HEK293 (cell line): ENCODE data around the gene LETM1.

Source experiments
- REST ChIP-seq: fragments of 450-650 bp; formaldehyde crosslinking; IDR thresholded peaks from 2 replicates; pipeline ENCODE4 v1.5.1; 2016; ENCODE audit warnings: missing biosample characterization, missing genetic modification characterization
- ZBTB17 ChIP-seq: fragments of 450-650 bp; formaldehyde crosslinking; IDR thresholded peaks from 2 replicates; pipeline ENCODE4 v1.5.1; 2016; ENCODE audit warnings: missing biosample characterization, missing genetic modification characterization
- ZFP69B ChIP-seq: fragments of 450-650 bp; formaldehyde crosslinking; IDR thresholded peaks from 2 replicates; pipeline ENCODE4 v1.5.1; 2016; ENCODE audit warnings: missing biosample characterization, missing genetic modification characterization
- ZNF274 ChIP-seq, 2 experiments: fragments of 200-500 bp in 1 of 2; fragments of 450-650 bp in 1 of 2; sonication (Bioruptor generic) in 1 of 2; formaldehyde crosslinking in 1 of 2; IDR thresholded peaks; 2 replicates each; pipeline versions ENCODE4 v1.5.1 to v1.6.1; 2014 to 2016; ENCODE audit warnings: borderline replicate concordance in 1 of 2, inconsistent platforms in 1 of 2, low read length in 1 of 2, missing biosample characterization in 1 of 2, missing genetic modification characterization in 1 of 2
- ZNF280D ChIP-seq: fragments of 450-650 bp; formaldehyde crosslinking; IDR thresholded peaks from 2 replicates; pipeline ENCODE4 v1.5.1; 2016; ENCODE audit warnings: missing biosample characterization, missing genetic modification characterization
- ZNF362 ChIP-seq: fragments of 450-650 bp; formaldehyde crosslinking; IDR thresholded peaks from 2 replicates; pipeline ENCODE4 v1.5.1; 2016; ENCODE audit warnings: missing biosample characterization, missing genetic modification characterization
- ZNF555 ChIP-seq: fragments of 450-650 bp; formaldehyde crosslinking; conservative IDR thresholded peaks from 2 replicates; pipeline ENCODE4 v1.5.1; 2017; ENCODE audit warnings: missing biosample characterization, mild to moderate bottlenecking, missing genetic modification characterization, inconsistent platforms
- ZNF639 ChIP-seq: fragments of 450-650 bp; formaldehyde crosslinking; IDR thresholded peaks from 2 replicates; pipeline ENCODE4 v1.5.1; 2016; ENCODE audit warnings: missing biosample characterization, missing genetic modification characterization
- ZNF776 ChIP-seq: fragments of 450-650 bp; formaldehyde crosslinking; IDR thresholded peaks from 2 replicates; pipeline ENCODE4 v1.5.0; 2017; ENCODE audit warnings: missing biosample characterization, missing genetic modification characterization, borderline replicate concordance
- TF ChIP-seq, protein P1 (sequence below): fragments of 450-650 bp; formaldehyde crosslinking; IDR thresholded peaks from 2 replicates; pipeline ENCODE4 v1.5.1; 2016; ENCODE audit warnings: missing biosample characterization, missing genetic modification characterization
- TF ChIP-seq, protein P2 (sequence below): fragments of 450-650 bp; formaldehyde crosslinking; IDR thresholded peaks from 2 replicates; pipeline ENCODE4 v1.5.1; 2016; ENCODE audit warnings: missing biosample characterization, missing genetic modification characterization, low read depth

DNA sequence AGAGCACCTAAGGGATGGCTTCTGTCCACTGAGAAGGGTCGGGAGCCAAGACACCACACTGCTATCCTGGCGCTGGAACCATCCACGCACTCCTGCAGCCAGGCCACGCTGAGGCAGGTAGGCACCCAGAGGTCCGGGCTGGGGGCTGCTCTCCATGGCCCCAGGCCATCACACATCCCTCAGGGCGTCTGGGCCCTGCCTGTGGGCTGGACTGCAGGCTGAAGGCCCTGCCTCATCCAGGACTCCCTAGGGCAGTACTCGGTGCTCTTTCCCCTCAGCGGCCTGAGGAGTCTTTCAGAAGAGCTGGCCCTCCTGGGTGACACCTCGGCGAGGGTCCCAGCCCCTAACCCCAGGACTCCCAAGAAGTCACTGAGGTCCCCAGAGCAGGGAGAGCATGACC lies 45.2 kb downstream of the LETM1 start:
- TF ChIP-seq, protein P1, sequence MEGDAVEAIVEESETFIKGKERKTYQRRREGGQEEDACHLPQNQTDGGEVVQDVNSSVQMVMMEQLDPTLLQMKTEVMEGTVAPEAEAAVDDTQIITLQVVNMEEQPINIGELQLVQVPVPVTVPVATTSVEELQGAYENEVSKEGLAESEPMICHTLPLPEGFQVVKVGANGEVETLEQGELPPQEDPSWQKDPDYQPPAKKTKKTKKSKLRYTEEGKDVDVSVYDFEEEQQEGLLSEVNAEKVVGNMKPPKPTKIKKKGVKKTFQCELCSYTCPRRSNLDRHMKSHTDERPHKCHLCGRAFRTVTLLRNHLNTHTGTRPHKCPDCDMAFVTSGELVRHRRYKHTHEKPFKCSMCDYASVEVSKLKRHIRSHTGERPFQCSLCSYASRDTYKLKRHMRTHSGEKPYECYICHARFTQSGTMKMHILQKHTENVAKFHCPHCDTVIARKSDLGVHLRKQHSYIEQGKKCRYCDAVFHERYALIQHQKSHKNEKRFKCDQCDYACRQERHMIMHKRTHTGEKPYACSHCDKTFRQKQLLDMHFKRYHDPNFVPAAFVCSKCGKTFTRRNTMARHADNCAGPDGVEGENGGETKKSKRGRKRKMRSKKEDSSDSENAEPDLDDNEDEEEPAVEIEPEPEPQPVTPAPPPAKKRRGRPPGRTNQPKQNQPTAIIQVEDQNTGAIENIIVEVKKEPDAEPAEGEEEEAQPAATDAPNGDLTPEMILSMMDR, result no peak
- TF ChIP-seq ZNF639 (tag by site-specific recombination), result no peak
- TF ChIP-seq, protein P2, sequence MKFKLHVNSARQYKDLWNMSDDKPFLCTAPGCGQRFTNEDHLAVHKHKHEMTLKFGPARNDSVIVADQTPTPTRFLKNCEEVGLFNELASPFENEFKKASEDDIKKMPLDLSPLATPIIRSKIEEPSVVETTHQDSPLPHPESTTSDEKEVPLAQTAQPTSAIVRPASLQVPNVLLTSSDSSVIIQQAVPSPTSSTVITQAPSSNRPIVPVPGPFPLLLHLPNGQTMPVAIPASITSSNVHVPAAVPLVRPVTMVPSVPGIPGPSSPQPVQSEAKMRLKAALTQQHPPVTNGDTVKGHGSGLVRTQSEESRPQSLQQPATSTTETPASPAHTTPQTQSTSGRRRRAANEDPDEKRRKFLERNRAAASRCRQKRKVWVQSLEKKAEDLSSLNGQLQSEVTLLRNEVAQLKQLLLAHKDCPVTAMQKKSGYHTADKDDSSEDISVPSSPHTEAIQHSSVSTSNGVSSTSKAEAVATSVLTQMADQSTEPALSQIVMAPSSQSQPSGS, result no peak
- no peak for TF ChIP-seq ZNF362 (tag by site-specific recombination)
- TF ChIP-seq ZNF280D, result no peak
- no peak for TF ChIP-seq ZNF776 (tag by site-specific recombination)
- no peak for TF ChIP-seq ZFP69B
- no peak for TF ChIP-seq ZNF274 (IDR thresholded peaks at IDR 0.05; ENCODE audit: low read length)
- TF ChIP-seq ZNF274 (tag by site-specific recombination; IDR thresholded peaks at IDR 0.05; ENCODE audit: borderline replicate concordance), result no peak
- TF ChIP-seq ZNF555, result no peak
- no peak for TF ChIP-seq REST (tag by site-specific recombination)
- TF ChIP-seq ZBTB17 (tag by site-specific recombination), result no peak
